K562 (cell line): ENCODE results near the gene LRTM1. TPM values are rescaled to one million over a fixed set of nuclear protein-coding genes. Genes with fewer than 3 reads are reported as not detected.

Source experiments
- ATAC-seq: fragments of 200-7000 bp; cut with Tn5 transposase; 3 replicates; pipeline ENCODE4 v1.9.1; 2020; ENCODE audit warnings: moderate library complexity
- BruUV-seq: library from RNA; stranded (reverse); fragments of 400-500 nt; replicated peaks from 2 replicates; lab custom pipeline; 2021; lab: Mats Ljungman, UMichigan
- CTCF ChIA-PET: fragments of 300-600 bp; formaldehyde crosslinking; extraction: SDS; loops from one replicate; lab custom pipeline; 2021; ENCODE audit warnings: low intra/inter-chr PET ratio; lab: Yijun Ruan, JAX
- POLR2A ChIA-PET: fragments of 300-600, 350-650 bp; sonication (Branson Sonifier 250); formaldehyde crosslinking; extraction: SDS; loops from one replicate; lab custom pipeline; 2021; ENCODE audit warnings: antibody characterized with exemption, inconsistent platforms; lab: Yijun Ruan, JAX
- DNase-seq, 4 experiments: peaks; one replicate each; pipeline versions ENCODE4 v3.0.0 to v3.0.0-alpha.2; 2011 to 2018; ENCODE audit warnings: low spot score in 3 of 4, mixed read lengths in 3 of 4; ENCODE audit errors: extremely low read depth in 1 of 4
- FAIRE-seq: peaks from 2 replicates; lab custom pipeline; 2011; peaks lifted over from hg19 to GRCh38; lab: Jason Lieb, UNC
- H2AFZ ChIP-seq: 2 replicates; pipeline ENCODE4 v1.6.0; 2011; ENCODE audit warnings: low read depth, low read length, control low read depth, inconsistent platforms
- H3K27ac ChIP-seq: fragments of 200-600 bp; 3 replicates; pipeline ENCODE4 v1.8.0; 2011; ENCODE audit warnings: low read depth, mild to moderate bottlenecking, control low read depth, inconsistent platforms, low read length, moderate library complexity, mixed read lengths; ENCODE audit errors: extremely low read depth
- H3K27me3 ChIP-seq, 2 experiments: fragments of 300-600 bp in 1 of 2; 2 replicates in 1 of 2; 3 replicates in 1 of 2; pipeline versions ENCODE4 v1.6.0 to v1.8.0; 2011; ENCODE audit warnings: inconsistent platforms in 2 of 2, low read length in 2 of 2, mild to moderate bottlenecking in 1 of 2, mixed read lengths in 1 of 2, moderate library complexity in 1 of 2; ENCODE audit not compliant: control insufficient read depth in 2 of 2, insufficient read depth in 2 of 2
- H3K36me3 ChIP-seq: fragments of 300-600 bp; 3 replicates; pipeline ENCODE4 v1.8.0; 2011; ENCODE audit warnings: mild to moderate bottlenecking, low read length, inconsistent platforms; ENCODE audit not compliant: control insufficient read depth, insufficient read depth
- H3K4me1 ChIP-seq, 2 experiments: fragments of 200-600 bp in 1 of 2; replicated peaks in 1 of 2; 2 replicates in 1 of 2; 3 replicates in 1 of 2; pipeline versions ENCODE4 v1.5.1 to v1.8.0; 2011; ENCODE audit warnings: inconsistent platforms in 2 of 2, low read length in 2 of 2, mild to moderate bottlenecking in 1 of 2, mixed read lengths in 1 of 2, moderate library complexity in 1 of 2; ENCODE audit not compliant: control insufficient read depth in 2 of 2, insufficient read depth in 2 of 2
- H3K4me2 ChIP-seq: 2 replicates; pipeline ENCODE4 v1.6.1; 2011; ENCODE audit warnings: low read length, control low read depth, inconsistent platforms, mixed read lengths; ENCODE audit not compliant: insufficient read depth
- H3K4me3 ChIP-seq: fragments of 200-600 bp; sonication (generic), shearing (Covaris generic); 2 replicates; pipeline ENCODE4 v1.5.1; 2016; ENCODE audit warnings: control low read depth, inconsistent platforms
- H3K79me2 ChIP-seq: fragments of 200-600 bp; 3 replicates; pipeline ENCODE4 v1.8.0; 2011; ENCODE audit warnings: low read length, inconsistent platforms; ENCODE audit not compliant: control insufficient read depth, insufficient read depth
- H3K9ac ChIP-seq, 2 experiments: 2 replicates each; pipeline versions ENCODE4 v1.6.0 to v1.6.1; 2011; ENCODE audit warnings: low read depth in 2 of 2, low read length in 2 of 2, control low read depth in 1 of 2, inconsistent platforms in 1 of 2, mild to moderate bottlenecking in 1 of 2, mixed read lengths in 1 of 2; ENCODE audit not compliant: insufficient read depth in 1 of 2
- H3K9me1 ChIP-seq: one replicate; pipeline ENCODE4 v1.6.0; 2011; ENCODE audit warnings: inconsistent platforms, mild to moderate bottlenecking, low read length, moderate library complexity; ENCODE audit not compliant: control insufficient read depth, insufficient read depth
- H3K9me3 ChIP-seq: replicated peaks from 2 replicates; pipeline ENCODE4 v1.5.1; 2011; ENCODE audit warnings: low read depth, low read length, inconsistent platforms; ENCODE audit not compliant: control insufficient read depth, insufficient read depth
- H4K20me1 ChIP-seq: replicated peaks from 2 replicates; pipeline ENCODE4 v1.6.1; 2011; ENCODE audit warnings: low read length, inconsistent platforms, mixed read lengths; ENCODE audit not compliant: control insufficient read depth, insufficient read depth
- BRD9 ChIP-seq: fragments of 450-650 bp; IDR thresholded peaks from 2 replicates; pipeline ENCODE4 v1.6.1; 2018; ENCODE audit warnings: low read depth; ENCODE audit not compliant: partially characterized antibody
- CBX5 ChIP-seq: IDR thresholded peaks from 2 replicates; pipeline ENCODE4 v1.6.1; 2014; ENCODE audit warnings: low read depth, borderline replicate concordance
- CGGBP1 ChIP-seq: fragments of 250-450 bp; sonication (Bioruptor Pico); IDR thresholded peaks from 2 replicates; pipeline ENCODE4 v1.9.0; 2021; ENCODE audit warnings: mild to moderate bottlenecking
- HBP1 ChIP-seq: fragments of 450-650 bp; formaldehyde crosslinking; IDR thresholded peaks from 2 replicates; pipeline ENCODE4 v1.4.0; 2022; ENCODE audit warnings: missing genetic modification characterization
- HOXB6 ChIP-seq: fragments of 250-450 bp; sonication (Bioruptor Pico); IDR thresholded peaks from 2 replicates; pipeline ENCODE4 v1.5.1; 2022; ENCODE audit warnings: mild to moderate bottlenecking, borderline replicate concordance
- HSF4 ChIP-seq: fragments of 250-450 bp; sonication (Bioruptor Pico); IDR thresholded peaks from 2 replicates; pipeline ENCODE4 v2.1.2; 2022; ENCODE audit warnings: mild to moderate bottlenecking, moderate library complexity, borderline replicate concordance
- JUND ChIP-seq, 2 experiments: IDR thresholded peaks; 2 replicates in 1 of 2; 3 replicates in 1 of 2; pipeline ENCODE4 v1.6.1; 2011; ENCODE audit warnings: borderline replicate concordance in 2 of 2, low read depth in 2 of 2, low read length in 2 of 2, improper control_type of control experiment in 1 of 2, missing biosample characterization in 1 of 2, missing genetic modification characterization in 1 of 2, missing genetic modification reagents in 1 of 2
- POLR3G ChIP-seq: IDR thresholded peaks from 2 replicates; pipeline ENCODE4 v1.6.1; 2011; ENCODE audit not compliant: insufficient read length, insufficient replicate concordance; ENCODE audit errors: extremely low read depth
- ZNF431 ChIP-seq: sonication (generic); formaldehyde crosslinking; IDR thresholded peaks from 2 replicates; pipeline ENCODE4 v1.8.0; 2022; ENCODE audit warnings: mild to moderate bottlenecking, missing genetic modification reagents
- ZNF511 ChIP-seq: sonication (generic); formaldehyde crosslinking; IDR thresholded peaks from 2 replicates; pipeline ENCODE4 v1.8.0; 2022; ENCODE audit warnings: mild to moderate bottlenecking, missing genetic modification reagents
- ZNF740 ChIP-seq, 3 experiments: fragments of 200-800 bp in 1 of 3; sonication (Bioruptor generic) in 1 of 3; sonication (generic) in 1 of 3; formaldehyde crosslinking in 1 of 3; IDR thresholded peaks; 2 replicates each; pipeline versions ENCODE4 v1.6.1 to v1.8.0; 2016 to 2022; ENCODE audit warnings: mild to moderate bottlenecking in 2 of 3, missing compliant biosample characterization in 2 of 3, missing genetic modification characterization in 2 of 3, missing genetic modification reagents in 1 of 3
- ZSCAN29 ChIP-seq: fragments of 450-650 bp; IDR thresholded peaks from 2 replicates; pipeline ENCODE4 v1.6.1; 2017
- ZZZ3 ChIP-seq: fragments of 450-650 bp; IDR thresholded peaks from 2 replicates; pipeline ENCODE4 v1.6.1; 2016; ENCODE audit warnings: antibody characterized with exemption, mild to moderate bottlenecking, moderate library complexity
- WGBS: fragments of 100-300 bp; shearing (Covaris generic); methylation state at CpG from one replicate; pipeline ENCODE4 v1.1.6; 2016; ENCODE audit warnings: low coverage, mixed read lengths; ENCODE audit not compliant: insufficient coverage; ENCODE audit errors: missing lambda C conversion rate; 5-methylcytosine and 5-hydroxymethylcytosine counted together
- in situ Hi-C: fragments of 300-500 bp; cut with MboI; formaldehyde crosslinking; loops from 4 replicates; pipeline ENCODE4 v1.15.0; 2018; ENCODE audit warnings: inconsistent platforms, mixed read lengths
- intact Hi-C: fragments of 100-400 bp; cut with micrococcal nuclease; formaldehyde crosslinking; loops from 2 replicates; pipeline ENCODE4 v1.14.2; 2022
- polyA plus RNA-seq, 8 experiments: library from polyadenylated mRNA; depleted of rRNA in 4 of 8; stranded (reverse) in 5 of 8; unstranded in 3 of 8; fragments of >200 nt; fragmentation: Nextera tagmentation in 2 of 8; fragmentation: Illumina TruSeq in 1 of 8; extraction: Ambion mirVana in 2 of 8; extraction: Trizol in 1 of 8; gene quantifications; 2 replicates each; pipeline versions ENCODE4 v1.2.1 to v1.2.3, GENCODE V29; 2011 to 2014; ENCODE audit warnings: inconsistent platforms in 1 of 8, missing spikeins in 1 of 8
- total RNA-seq, 7 experiments: library from RNA; depleted of rRNA in 6 of 7; stranded (reverse); fragments of >200 nt in 6 of 7; fragmentation: Illumina TruSeq in 2 of 7; extraction: Trizol in 2 of 7; gene quantifications; 2 replicates each; pipeline versions ENCODE4 v1.2.1 to v1.2.3, GENCODE V29; 2011 to 2021; ENCODE audit warnings: low replicate concordance in 1 of 7

Gene LRTM1
- total and polyA plus RNA-seq, 9 of the 15 experiments (the other 6 are each of a cell fraction or from before 2014, with no cell fraction given), result not detected

GRCh38 chr3:54905261-54905888 lies 22.5 kb downstream of the LRTM1 start:
- no TSS peak for BruUV-seq
- Histone ChIP-seq H2AFZ (no peak overlapping the region), H3K9me1 (no peaks in the 10 kb centered on the region), H3K27ac (no peak overlapping the region), H3K9me3 (no peaks in the 10 kb centered on the region), H4K20me1 (no peaks in the 10 kb centered on the region), H3K4me2 (no peak overlapping the region), H3K79me2 (no peaks in the 10 kb centered on the region), H3K9ac (no peak overlapping the region), H3K27me3 (no peaks in the 10 kb centered on the region)
- in situ Hi-C loops, result no loop called here
- TF ChIP-seq ZNF511 (CRISPR knock-in tag) (no peak), ZZZ3 (no peak), BRD9 (no peak), ZSCAN29 (no peak), CGGBP1 (no peak), HSF4 (CRISPR knock-in tag) (no peak), HBP1 (CRISPR knock-in tag) (no peak), ZNF740 (CRISPR knock-in tag; IDR thresholded peaks at IDR 0.05) (no peak), ZNF740 (tag; IDR thresholded peaks at IDR 0.05) (no peak), POLR3G (no peak), HOXB6 (CRISPR knock-in tag) (no peak), JUND (IDR thresholded peaks at IDR 0.05; ENCODE audit: borderline replicate concordance, low read depth, low read length) (no peak), JUND (tag; IDR thresholded peaks at IDR 0.05; ENCODE audit: borderline replicate concordance, low read depth, low read length) (no peak), ZNF431 (CRISPR knock-in tag) (no peak), CBX5 (no peak)
- TF ChIP-seq, all 486 proteins: peak for 0
- Histone ChIP-seq H3K4me3 (no peak overlapping the region), H3K4me1 (no peaks in the 10 kb centered on the region), H3K36me3 (no peaks in the 10 kb centered on the region)
- 3% methylated on average over 2 of the region's 2 CpGs for WGBS
- intact Hi-C loops, result no loop called here
- FAIRE-seq, result no peak
- ATAC-seq, result no peak
- ChIA-PET CTCF (no interaction called here), POLR2A (interaction anchor here (0.6 kb wide), 1 partner anchor 51 kb away, joined by 3 read pairs; no protein-coding TSS in a partner anchor)
- DNase-seq, result no peak
